ENCODE results near the gene UGCG. TPM values are rescaled to one million over a fixed set of nuclear protein-coding genes. Genes with fewer than 3 reads are reported as not detected.
A peak's percentile ranks its signal among the peaks of the same experiment; 100 is the strongest.

The UGCG gene
- total and polyA plus RNA-seq, 9 of the 15 experiments (the other 6 are each of a cell fraction or from before 2014, with no cell fraction given), result 20.0 to 40.3 (median 29.2) TPM

GRCh38 chr9:111891910-111892499, 4.6 kb upstream of the UGCG start (continued):
- no peak for TF ChIP-seq MED1 (CRISPR knock-in tag; IDR thresholded peaks at IDR 0.05; ENCODE audit: borderline replicate concordance)
- no peak for TF ChIP-seq STAG1 (CRISPR knock-in tag; IDR thresholded peaks at IDR 0.05; ENCODE audit: borderline replicate concordance)
- TF ChIP-seq ZKSCAN3 (CRISPR knock-in tag; IDR thresholded peaks at IDR 0.05), result no peak
- TF ChIP-seq PHF8 (IDR thresholded peaks at IDR 0.05; ENCODE audit: borderline replicate concordance, low read length), result no peak
- TF ChIP-seq KLF16 (IDR thresholded peaks at IDR 0.05), result peak; percentile 58; the same call in 1 of the 2 replicates
- no peak for TF ChIP-seq TEAD2 (tag; IDR thresholded peaks at IDR 0.05)
- TF ChIP-seq ZNF586 (CRISPR knock-in tag; conservative IDR thresholded peaks at IDR 0.05), result no peak
- no peak for TF ChIP-seq ZFP30 (CRISPR knock-in tag; IDR thresholded peaks at IDR 0.05; ENCODE audit: borderline replicate concordance)
- no peak for TF ChIP-seq TCF7 (IDR thresholded peaks at IDR 0.05; ENCODE audit: borderline replicate concordance)
- no peak for TF ChIP-seq FOXO4 (CRISPR knock-in tag; IDR thresholded peaks at IDR 0.05)
- TF ChIP-seq SMARCE1 (IDR thresholded peaks at IDR 0.05), result peak; percentile 88
- no peak for TF ChIP-seq CBX1 (IDR thresholded peaks at IDR 0.05; ENCODE audit: low read depth)
- no peak for TF ChIP-seq CTCF (IDR thresholded peaks at IDR 0.05 in 2 of 3, conservative IDR thresholded peaks at IDR 0.05 in 1 of 3; ENCODE audit: insufficient read depth in 2 of 3, low read depth in 1 of 3, low read length in 3 of 3)
- TF ChIP-seq CXXC5 (CRISPR knock-in tag; IDR thresholded peaks at IDR 0.05), result peak; percentile 76
- TF ChIP-seq CHD1 (IDR thresholded peaks at IDR 0.05; ENCODE audit: low read length), result no peak
- no peak for TF ChIP-seq PCBP2 (IDR thresholded peaks at IDR 0.05; ENCODE audit: low read depth, low read length, poor library complexity, severe bottlenecking)
- no peak for TF ChIP-seq ZBTB43 (CRISPR knock-in tag; IDR thresholded peaks at IDR 0.05)
- TF ChIP-seq NCOR1 (IDR thresholded peaks at IDR 0.05), result peak; percentile 81
- no peak for TF ChIP-seq E4F1 (CRISPR knock-in tag; IDR thresholded peaks at IDR 0.05; ENCODE audit: borderline replicate concordance)
- no peak for TF ChIP-seq ZNF707 (CRISPR knock-in tag; conservative IDR thresholded peaks at IDR 0.05)
- no peak for TF ChIP-seq ZNF24 (IDR thresholded peaks at IDR 0.05)
- no peak for TF ChIP-seq C11orf30 (IDR thresholded peaks at IDR 0.05; ENCODE audit: low read depth)
- no peak for TF ChIP-seq U2AF1 (optimal IDR thresholded peaks at IDR 0.05; ENCODE audit: low read depth, low read length)
- no peak for TF ChIP-seq SP1 (CRISPR knock-in tag; IDR thresholded peaks at IDR 0.05)
